Fibroblast of lung (primary cell): ENCODE results near the gene DNAAF6. TPM values are rescaled to one million over a fixed set of nuclear protein-coding genes. Genes with fewer than 3 reads are reported as not detected.

Experiments used
- DNase-seq, 2 donors: peaks; one replicate each; pipeline versions ENCODE4 v3.0.0 to v3.0.0-alpha.2; 2010; ENCODE audit warnings: low read depth in 2 of 2
- H2AFZ ChIP-seq: 2 replicates; pipeline ENCODE4 v1.5.1; 2012; ENCODE audit warnings: low read length, control low read depth, inconsistent platforms
- H3K27ac ChIP-seq: 2 replicates; pipeline ENCODE4 v1.5.1; 2011; ENCODE audit warnings: low read length, control low read depth; ENCODE audit not compliant: insufficient read depth
- H3K27me3 ChIP-seq: 2 replicates; pipeline ENCODE4 v1.5.1; 2011; ENCODE audit warnings: mild to moderate bottlenecking, low read length; ENCODE audit not compliant: control insufficient read depth, insufficient read depth
- H3K36me3 ChIP-seq: 2 replicates; pipeline ENCODE4 v1.5.1; 2011; ENCODE audit warnings: low read length; ENCODE audit not compliant: control insufficient read depth, insufficient read depth
- H3K4me1 ChIP-seq: 2 replicates; pipeline ENCODE4 v1.5.1; 2011; ENCODE audit warnings: low read length; ENCODE audit not compliant: control insufficient read depth, insufficient read depth; ENCODE audit errors: extremely low read depth
- H3K4me2 ChIP-seq: 2 replicates; pipeline ENCODE4 v1.5.1; 2011; ENCODE audit warnings: low read length, control low read depth; ENCODE audit not compliant: insufficient read depth; ENCODE audit errors: extremely low read depth
- H3K4me3 ChIP-seq, 4 experiments: fragments of 200-600 bp in 1 of 4; sonication (generic) in 1 of 4; replicated peaks in 1 of 4; 2 replicates each; pipeline ENCODE4 v1.5.1; 2011 to 2016; ENCODE audit warnings: low read length in 4 of 4, low read depth in 3 of 4, mild to moderate bottlenecking in 3 of 4, control low read depth in 2 of 4, inconsistent platforms in 1 of 4, mixed read lengths in 1 of 4; ENCODE audit not compliant: insufficient read depth in 1 of 4; ENCODE audit errors: control extremely low read depth in 1 of 4
- H3K79me2 ChIP-seq: 2 replicates; pipeline ENCODE4 v1.5.1; 2012; ENCODE audit warnings: mild to moderate bottlenecking, low read length, inconsistent platforms; ENCODE audit not compliant: control insufficient read depth, insufficient read depth
- H3K9ac ChIP-seq: 2 replicates; pipeline ENCODE4 v1.5.1; 2011; ENCODE audit warnings: mild to moderate bottlenecking, low read length, control low read depth; ENCODE audit not compliant: insufficient read depth
- H3K9me3 ChIP-seq: 2 replicates; pipeline ENCODE4 v1.5.1; 2012; ENCODE audit warnings: low read depth, low read length; ENCODE audit not compliant: control insufficient read depth, insufficient read depth
- H4K20me1 ChIP-seq: 2 replicates; pipeline ENCODE4 v1.5.1; 2011; ENCODE audit warnings: low read length; ENCODE audit not compliant: control insufficient read depth, insufficient read depth; ENCODE audit errors: extremely low read depth
- EZH2 ChIP-seq: IDR thresholded peaks from 2 replicates; pipeline ENCODE4 v1.5.1; 2012; ENCODE audit warnings: low read length, control low read depth, mild to moderate bottlenecking; ENCODE audit errors: missing control alignments
- polyA plus RNA-seq, 2 donors: library from polyadenylated mRNA; depleted of rRNA in 1 of 2; stranded (reverse) in 1 of 2; unstranded in 1 of 2; fragments of >200 nt; gene quantifications; 2 replicates each; pipeline ENCODE4 v1.2.1, GENCODE V29; 2011 to 2012; ENCODE audit warnings: missing spikeins in 1 of 2
- total RNA-seq: library from RNA; depleted of rRNA; stranded (reverse); fragments of >200 nt; gene quantifications from 2 replicates; pipeline ENCODE4 v1.2.1, GENCODE V29; 2014
- TF ChIP-seq, protein P1 (sequence below), 2 donors: IDR thresholded peaks in 1 of 2; conservative IDR thresholded peaks in 1 of 2; 1 replicate in 1 of 2; 2 replicates in 1 of 2; pipeline ENCODE4 v1.5.1; 2011 to 2012; ENCODE audit warnings: low read length in 2 of 2, control low read depth in 1 of 2, inconsistent platforms in 1 of 2, low read depth in 1 of 2, mild to moderate bottlenecking in 1 of 2

The DNAAF6 gene
- total and polyA plus RNA-seq, 2 donors (not counting 1 experiment from before 2014, with no cell fraction given): not detected

DNA sequence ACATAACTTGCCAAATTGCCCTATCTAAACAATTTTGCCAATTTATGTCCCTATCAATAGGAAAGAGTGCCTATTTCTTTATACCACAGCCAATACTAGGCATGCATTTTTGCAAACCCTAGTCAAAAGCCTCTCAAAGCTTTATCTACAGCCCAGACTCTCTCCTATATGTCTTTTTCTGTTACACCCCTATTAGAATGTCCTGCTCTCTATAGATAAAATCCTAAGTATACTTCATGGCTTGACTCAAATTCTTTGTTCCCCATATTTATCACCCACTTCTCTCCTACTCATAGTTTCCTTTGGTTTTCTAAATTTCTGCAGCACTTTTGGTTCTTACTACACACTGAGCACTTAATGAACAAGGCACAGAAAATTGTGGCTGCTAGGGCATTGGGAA lies 38.2 kb upstream of the DNAAF6 start:
- TF ChIP-seq, protein P1, sequence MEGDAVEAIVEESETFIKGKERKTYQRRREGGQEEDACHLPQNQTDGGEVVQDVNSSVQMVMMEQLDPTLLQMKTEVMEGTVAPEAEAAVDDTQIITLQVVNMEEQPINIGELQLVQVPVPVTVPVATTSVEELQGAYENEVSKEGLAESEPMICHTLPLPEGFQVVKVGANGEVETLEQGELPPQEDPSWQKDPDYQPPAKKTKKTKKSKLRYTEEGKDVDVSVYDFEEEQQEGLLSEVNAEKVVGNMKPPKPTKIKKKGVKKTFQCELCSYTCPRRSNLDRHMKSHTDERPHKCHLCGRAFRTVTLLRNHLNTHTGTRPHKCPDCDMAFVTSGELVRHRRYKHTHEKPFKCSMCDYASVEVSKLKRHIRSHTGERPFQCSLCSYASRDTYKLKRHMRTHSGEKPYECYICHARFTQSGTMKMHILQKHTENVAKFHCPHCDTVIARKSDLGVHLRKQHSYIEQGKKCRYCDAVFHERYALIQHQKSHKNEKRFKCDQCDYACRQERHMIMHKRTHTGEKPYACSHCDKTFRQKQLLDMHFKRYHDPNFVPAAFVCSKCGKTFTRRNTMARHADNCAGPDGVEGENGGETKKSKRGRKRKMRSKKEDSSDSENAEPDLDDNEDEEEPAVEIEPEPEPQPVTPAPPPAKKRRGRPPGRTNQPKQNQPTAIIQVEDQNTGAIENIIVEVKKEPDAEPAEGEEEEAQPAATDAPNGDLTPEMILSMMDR (conservative IDR thresholded peaks at IDR 0.05 in 1 of 2, IDR thresholded peaks at IDR 0.05 in 1 of 2; ENCODE audit: low read depth in 1 of 2, low read length in 2 of 2): no peak
- TF ChIP-seq EZH2: no peak
- DNase-seq: no peak
- Histone ChIP-seq H3K4me3 (no peak overlapping the region), H3K4me2 (no peak overlapping the region), H3K9me3 (no peaks in the 10 kb centered on the region), H3K36me3 (no peaks in the 10 kb centered on the region), H2AFZ (no peak overlapping the region), H3K27me3 (no peaks in the 10 kb centered on the region), H4K20me1 (no peaks in the 10 kb centered on the region), H3K27ac (no peak overlapping the region), H3K4me1 (no peaks in the 10 kb centered on the region), H3K9ac (no peak overlapping the region), H3K79me2 (no peaks in the 10 kb centered on the region)

DNA sequence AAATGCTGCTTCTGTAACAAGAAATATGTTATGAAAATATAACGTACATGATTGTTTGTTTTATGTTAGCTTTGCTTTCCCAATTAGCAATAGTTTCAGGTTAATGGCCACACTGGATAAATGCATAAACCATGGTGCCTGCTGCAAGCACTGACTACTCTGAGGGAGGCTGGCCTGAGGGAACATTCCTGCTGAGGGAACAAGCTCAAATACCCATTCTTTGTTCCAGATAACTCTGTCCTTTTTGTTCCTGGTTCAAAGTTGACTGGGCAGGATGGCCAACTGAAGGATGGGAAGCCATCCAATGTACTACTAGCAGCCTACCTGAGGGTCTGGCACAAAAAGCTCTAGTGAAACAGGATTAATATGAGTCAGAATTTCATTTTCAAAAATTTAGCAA lies 37.7 kb upstream of the DNAAF6 start:
- TF ChIP-seq, protein P1 (conservative IDR thresholded peaks at IDR 0.05 in 1 of 2, IDR thresholded peaks at IDR 0.05 in 1 of 2; ENCODE audit: low read depth in 1 of 2, low read length in 2 of 2): no peak
- TF ChIP-seq EZH2: no peak
- Histone ChIP-seq H3K27me3 (no peaks in the 10 kb centered on the region), H3K4me1 (no peaks in the 10 kb centered on the region), H3K9me3 (no peaks in the 10 kb centered on the region), H3K4me2 (no peak overlapping the region), H3K79me2 (no peaks in the 10 kb centered on the region), H3K27ac (no peak overlapping the region), H2AFZ (no peak overlapping the region), H3K36me3 (no peaks in the 10 kb centered on the region), H4K20me1 (no peaks in the 10 kb centered on the region), H3K9ac (no peak overlapping the region), H3K4me3 (no peak overlapping the region)
- no peak for DNase-seq

DNA sequence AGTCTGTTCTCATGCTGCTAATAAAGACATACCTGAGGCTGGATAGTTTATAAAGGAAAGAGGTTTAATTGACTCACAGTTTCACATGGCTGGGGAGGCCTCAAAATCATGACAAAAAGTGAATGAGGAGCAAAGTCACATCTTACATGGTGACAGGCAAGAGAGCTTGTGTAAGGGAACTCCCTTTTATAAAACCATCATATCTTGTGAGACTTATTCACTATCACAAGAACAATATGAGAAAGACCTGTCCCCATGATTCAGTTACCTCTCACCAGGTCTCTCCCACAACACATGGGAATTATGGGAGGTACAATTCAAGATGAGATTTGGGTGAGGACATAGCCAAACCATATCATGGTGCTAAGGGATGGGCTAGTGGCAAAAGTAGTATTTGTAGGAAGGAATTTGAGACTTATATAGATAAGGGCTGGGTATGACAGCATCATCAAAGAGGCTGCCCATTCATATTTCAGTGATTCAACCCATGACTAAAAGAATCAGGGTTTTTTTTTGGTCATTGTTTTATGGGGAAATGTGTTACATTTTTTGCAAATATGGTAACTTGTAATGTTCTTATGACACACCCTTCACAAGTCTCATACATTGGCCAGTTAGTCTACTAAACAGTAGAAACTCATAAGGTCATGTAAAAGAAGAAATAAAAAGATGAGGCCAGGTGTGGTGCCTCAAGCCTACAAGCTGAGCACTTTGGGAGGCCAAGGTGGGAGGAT lies 34.9 kb upstream of the DNAAF6 start:
- Histone ChIP-seq H3K4me1 (no peaks in the 10 kb centered on the region), H2AFZ (no peak overlapping the region), H3K27me3 (no peaks in the 10 kb centered on the region), H3K4me3 (no peak overlapping the region), H3K27ac (no peak overlapping the region), H3K36me3 (no peaks in the 10 kb centered on the region), H3K9ac (no peak overlapping the region), H3K9me3 (no peaks in the 10 kb centered on the region), H3K79me2 (no peaks in the 10 kb centered on the region), H3K4me2 (no peak overlapping the region), H4K20me1 (no peaks in the 10 kb centered on the region)
- no peak for DNase-seq
- TF ChIP-seq, protein P1 (conservative IDR thresholded peaks at IDR 0.05 in 1 of 2, IDR thresholded peaks at IDR 0.05 in 1 of 2; ENCODE audit: low read depth in 1 of 2, low read length in 2 of 2): no peak
- TF ChIP-seq EZH2: no peak
